ENCODE results near the gene ABCC12.

ABCC12 gene

DNA sequence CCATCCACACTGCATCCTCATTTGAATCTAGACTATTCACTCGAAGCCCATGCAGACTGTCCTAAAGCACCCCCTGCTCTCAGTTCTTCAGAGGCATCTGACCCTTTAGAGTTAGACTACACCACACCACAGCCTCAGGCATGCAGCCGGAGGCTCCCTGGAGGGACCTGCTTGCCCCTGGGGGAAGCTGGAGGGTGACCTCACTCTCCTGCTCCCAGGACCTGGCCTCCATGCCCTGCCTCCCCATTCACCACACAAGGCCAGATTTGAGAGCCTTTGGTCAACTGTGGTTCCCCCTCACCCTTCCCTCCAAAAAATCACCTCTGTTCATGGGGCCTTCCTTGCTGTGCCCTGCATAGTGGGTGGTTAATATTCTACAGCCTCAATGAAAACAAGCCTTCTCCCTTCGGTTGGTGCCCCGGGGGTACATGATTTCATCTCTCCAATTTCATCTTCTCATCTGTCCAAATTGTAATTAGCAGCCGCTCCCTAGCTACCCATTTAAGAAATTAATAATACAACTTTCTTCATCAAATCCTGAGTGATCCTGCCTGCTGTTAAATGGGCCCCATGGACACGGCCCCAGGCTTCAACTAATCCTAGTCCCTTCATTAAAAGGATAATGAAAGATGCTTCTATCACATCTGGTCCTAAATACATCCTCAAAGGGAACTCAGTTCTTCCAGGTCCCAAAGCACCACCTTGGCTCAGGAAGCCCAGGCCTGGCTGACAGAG lies 24.4 kb downstream of the ABCC12 start:
- Histone ChIP-seq H3K27me3 (ENCODE audit: insufficient read depth, low read length) (no peaks in the 10 kb centered on the region), H3K4me1 (ENCODE audit: insufficient read depth, low read length) (0 out of 2 replicates have a peak, but pooled peaks cover 4% of the 10 kb centered on the region), H3K4me3 (ENCODE audit: low read length) (no peak overlapping the region), H3K9ac (ENCODE audit: low read depth, low read length) (no peak overlapping the region), H3K36me3 (ENCODE audit: insufficient read depth, low read length) (no peaks in the 10 kb centered on the region), H3K9me3 (ENCODE audit: insufficient read depth, low read depth, low read length) (no peaks in the 10 kb centered on the region), H3K27ac (ENCODE audit: low read depth, low read length) (no peak overlapping the region)
- 91% methylated on average over 6 of the region's 6 CpGs for WGBS

DNA sequence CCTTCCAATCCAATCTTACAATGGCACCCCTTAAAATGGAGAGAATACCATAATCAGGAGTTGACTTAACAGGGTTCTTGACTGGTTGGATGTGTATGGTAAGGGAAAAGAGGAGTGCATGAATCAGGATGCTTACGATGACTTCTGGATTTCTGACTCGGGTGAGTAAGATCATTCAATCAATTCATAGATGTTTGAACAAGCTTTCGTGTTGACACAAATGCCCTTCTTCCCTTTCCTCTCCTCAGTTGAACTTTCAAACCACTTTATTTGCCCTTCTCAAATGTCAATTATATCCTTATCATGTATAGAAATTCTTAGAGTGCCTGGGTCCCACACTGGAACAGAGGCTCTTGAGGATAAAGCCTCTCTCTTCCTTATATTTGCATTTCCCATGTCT lies 25.9 kb downstream of the ABCC12 start:
- 87% methylated on average over 3 of the region's 3 CpGs for WGBS
- 0 out of 2 replicates have a peak, but pooled peaks cover 4% of the 10 kb centered on the region for H3K4me1 ChIP-seq (ENCODE audit: insufficient read depth, low read length)
- H3K9ac ChIP-seq (ENCODE audit: low read depth, low read length): no peak overlapping the region
- H3K27ac ChIP-seq (ENCODE audit: low read depth, low read length): no peak overlapping the region
- no peaks in the 10 kb centered on the region for H3K9me3 ChIP-seq (ENCODE audit: insufficient read depth, low read depth, low read length)
- no peak overlapping the region for H3K4me3 ChIP-seq (ENCODE audit: low read length)
- H3K27me3 ChIP-seq (ENCODE audit: insufficient read depth, low read length): no peaks in the 10 kb centered on the region
- H3K36me3 ChIP-seq (ENCODE audit: insufficient read depth, low read length): no peaks in the 10 kb centered on the region

DNA sequence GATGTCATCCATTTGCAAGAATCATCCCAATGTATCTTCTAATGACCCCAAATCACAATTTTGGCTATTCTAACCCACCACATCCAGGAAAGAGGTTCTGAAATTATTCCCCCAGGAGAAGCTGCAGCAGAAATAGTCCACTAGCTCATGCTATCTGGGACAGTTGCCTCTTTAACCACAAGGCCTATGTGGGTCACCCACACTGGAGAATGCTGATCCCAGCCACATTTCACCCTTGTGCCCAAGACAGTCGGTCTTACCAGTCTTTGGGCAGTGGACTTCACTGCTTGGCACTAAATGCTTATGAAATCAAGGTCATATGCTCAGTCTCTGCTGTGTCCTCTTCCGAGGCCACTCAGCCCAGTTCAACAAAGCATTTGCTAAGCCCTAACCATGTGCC lies 27.0 kb downstream of the ABCC12 start:
- no peak overlapping the region for H3K27ac ChIP-seq (ENCODE audit: low read depth, low read length)
- H3K4me1 ChIP-seq (ENCODE audit: insufficient read depth, low read length): 0 out of 2 replicates have a peak, but pooled peaks cover 4% of the 10 kb centered on the region
- no peak overlapping the region for H3K9ac ChIP-seq (ENCODE audit: low read depth, low read length)
- no peaks in the 10 kb centered on the region for H3K27me3 ChIP-seq (ENCODE audit: insufficient read depth, low read length)
- 89% methylated on average over 2 of the region's 2 CpGs for WGBS
- H3K9me3 ChIP-seq (ENCODE audit: insufficient read depth, low read depth, low read length): no peaks in the 10 kb centered on the region
- H3K4me3 ChIP-seq (ENCODE audit: low read length): no peak overlapping the region
- H3K36me3 ChIP-seq (ENCODE audit: insufficient read depth, low read length): no peaks in the 10 kb centered on the region

DNA sequence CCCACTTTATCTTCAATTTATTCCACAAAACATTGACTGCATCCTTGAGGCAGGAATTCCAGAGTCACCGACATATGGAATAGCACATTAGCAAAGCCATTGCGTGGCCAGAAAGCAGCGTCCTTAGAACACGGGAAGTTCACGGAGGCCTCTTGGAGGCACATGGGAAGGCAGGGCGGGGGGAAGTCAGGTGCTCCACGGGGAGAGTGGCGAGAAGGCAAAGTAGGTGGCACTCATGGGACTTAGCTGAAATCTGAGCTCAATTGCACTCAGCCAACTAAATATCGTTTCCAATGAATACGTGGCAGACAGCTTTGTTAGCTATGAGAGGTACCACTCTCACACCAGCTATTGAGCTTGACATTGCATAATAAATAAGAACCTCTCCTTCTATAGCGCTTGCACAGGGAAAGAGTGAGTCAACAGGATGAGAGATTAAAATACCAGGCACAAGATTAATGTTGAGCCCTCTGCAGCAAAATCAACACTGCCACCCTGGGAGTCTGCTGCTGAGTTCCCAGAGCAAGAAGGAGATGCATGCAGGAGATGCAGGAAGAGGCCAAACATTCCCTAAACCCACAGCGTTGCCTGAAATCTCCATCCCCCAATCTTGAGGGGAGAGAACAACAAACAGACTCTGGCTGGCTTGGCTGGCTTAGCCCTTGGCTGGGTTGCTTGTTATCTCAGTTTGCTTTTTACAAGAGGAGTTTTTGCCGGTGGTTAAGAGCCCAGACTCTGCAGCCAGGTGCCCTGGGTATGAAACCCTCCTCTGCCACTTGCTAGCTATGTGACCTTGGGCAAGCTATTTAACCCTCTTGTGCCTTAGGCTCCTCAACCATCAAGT lies 28.8 kb downstream of the ABCC12 start:
- H3K4me1 ChIP-seq (ENCODE audit: insufficient read depth, low read length): 0 out of 2 replicates have a peak, but pooled peaks cover 4% of the 10 kb centered on the region
- H3K4me3 ChIP-seq (ENCODE audit: low read length): no peak overlapping the region
- no peak overlapping the region for H3K9ac ChIP-seq (ENCODE audit: low read depth, low read length)
- no peaks in the 10 kb centered on the region for H3K27me3 ChIP-seq (ENCODE audit: insufficient read depth, low read length)
- no peaks in the 10 kb centered on the region for H3K36me3 ChIP-seq (ENCODE audit: insufficient read depth, low read length)
- H3K27ac ChIP-seq (ENCODE audit: low read depth, low read length): no peak overlapping the region
- H3K9me3 ChIP-seq (ENCODE audit: insufficient read depth, low read depth, low read length): no peaks in the 10 kb centered on the region
- 84% methylated on average over 13 of the region's 13 CpGs for WGBS

DNA sequence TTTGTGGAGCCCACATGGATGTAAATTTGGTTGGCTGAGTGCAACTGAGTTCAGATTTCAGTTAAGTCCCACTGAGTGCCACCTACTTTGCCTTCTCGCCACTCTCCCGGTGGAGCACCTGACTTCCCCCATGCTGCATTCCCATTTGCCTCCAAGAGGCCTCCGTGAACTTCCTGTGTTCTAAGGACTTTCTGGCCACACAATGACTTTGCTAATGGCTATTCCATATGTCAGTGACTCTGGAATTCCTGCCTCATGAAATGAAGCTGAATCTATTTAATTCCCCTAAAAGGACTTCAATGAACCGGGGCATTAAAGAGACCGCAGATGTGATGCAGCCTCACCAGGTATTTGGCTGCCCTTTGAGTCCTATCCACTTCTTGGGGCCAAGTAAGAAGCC lies 29.9 kb downstream of the ABCC12 start:
- Histone ChIP-seq H3K9ac (ENCODE audit: low read depth, low read length) (no peak overlapping the region), H3K4me3 (ENCODE audit: low read length) (no peak overlapping the region), H3K27ac (ENCODE audit: low read depth, low read length) (no peak overlapping the region), H3K36me3 (ENCODE audit: insufficient read depth, low read length) (no peaks in the 10 kb centered on the region), H3K9me3 (ENCODE audit: insufficient read depth, low read depth, low read length) (no peaks in the 10 kb centered on the region), H3K27me3 (ENCODE audit: insufficient read depth, low read length) (no peaks in the 10 kb centered on the region), H3K4me1 (ENCODE audit: insufficient read depth, low read length) (0 out of 2 replicates have a peak, but pooled peaks cover 4% of the 10 kb centered on the region)
- 92% methylated on average over 5 of the region's 5 CpGs for WGBS

DNA sequence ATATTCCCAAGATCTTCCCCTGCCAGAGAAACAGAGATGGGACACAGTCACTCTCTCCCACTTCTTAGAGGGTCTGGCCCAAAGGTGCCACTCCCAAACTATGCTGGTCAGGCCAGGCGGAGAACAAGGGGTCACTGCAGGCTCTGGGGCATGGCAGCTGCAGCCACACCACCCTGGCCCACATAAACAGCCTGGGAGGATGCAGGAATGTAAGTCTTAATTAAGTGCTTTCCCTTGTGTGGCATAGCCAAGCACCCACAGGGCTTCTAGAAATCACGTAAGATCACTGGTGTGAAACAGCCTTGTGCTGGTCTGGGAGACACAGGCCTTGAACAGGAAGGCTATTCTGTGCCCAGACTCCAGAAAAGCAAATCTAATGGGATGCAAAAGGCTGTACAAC lies 31.5 kb downstream of the ABCC12 start:
- Histone ChIP-seq H3K27ac (ENCODE audit: low read depth, low read length) (no peak overlapping the region), H3K36me3 (ENCODE audit: insufficient read depth, low read length) (no peaks in the 10 kb centered on the region), H3K9ac (ENCODE audit: low read depth, low read length) (no peak overlapping the region), H3K4me3 (ENCODE audit: low read length) (no peak overlapping the region), H3K9me3 (ENCODE audit: insufficient read depth, low read depth, low read length) (no peaks in the 10 kb centered on the region), H3K27me3 (ENCODE audit: insufficient read depth, low read length) (no peaks in the 10 kb centered on the region), H3K4me1 (ENCODE audit: insufficient read depth, low read length) (0 out of 2 replicates have a peak, but pooled peaks cover 4% of the 10 kb centered on the region)
- WGBS: 95% methylated on average over 2 of the region's 2 CpGs

DNA sequence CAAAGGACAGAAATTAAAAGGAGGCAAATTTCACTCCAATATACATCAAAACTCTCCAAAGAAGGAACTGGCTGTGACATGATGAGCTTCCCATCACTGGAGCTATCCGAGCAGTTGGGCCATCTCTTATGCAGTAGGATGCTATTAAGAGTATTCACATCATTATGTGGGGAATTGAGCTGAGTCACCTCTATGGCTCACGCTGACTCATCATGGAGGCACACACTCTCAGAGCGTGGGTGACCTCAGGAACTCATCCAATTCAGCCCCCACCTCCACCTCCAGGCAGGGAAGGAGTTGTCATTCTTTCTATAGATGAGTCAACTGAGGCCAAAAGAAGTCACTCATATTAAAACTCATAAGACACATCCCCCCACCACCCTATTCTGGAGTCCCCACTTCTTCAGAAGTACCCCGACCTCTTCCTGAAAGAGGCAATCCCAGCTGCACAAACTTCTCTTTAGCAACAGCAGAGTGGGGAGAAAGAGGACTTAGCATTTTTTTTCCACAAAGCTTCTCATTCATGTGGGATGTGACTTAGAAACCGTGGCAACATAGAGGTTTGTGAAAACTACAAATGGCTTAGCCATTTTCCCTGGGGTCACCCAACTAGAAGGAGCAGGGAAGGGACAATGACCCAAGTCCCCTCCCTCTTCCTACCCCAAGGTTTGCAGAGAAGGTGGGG lies 32.5 kb downstream of the ABCC12 start:
- Histone ChIP-seq H3K27me3 (ENCODE audit: insufficient read depth, low read length) (no peaks in the 10 kb centered on the region), H3K36me3 (ENCODE audit: insufficient read depth, low read length) (no peaks in the 10 kb centered on the region), H3K9me3 (ENCODE audit: insufficient read depth, low read depth, low read length) (no peaks in the 10 kb centered on the region), H3K9ac (ENCODE audit: low read depth, low read length) (no peak overlapping the region), H3K4me1 (ENCODE audit: insufficient read depth, low read length) (0 out of 2 replicates have a peak, but pooled peaks cover 4% of the 10 kb centered on the region), H3K4me3 (ENCODE audit: low read length) (no peak overlapping the region), H3K27ac (ENCODE audit: low read depth, low read length) (no peak overlapping the region)
- 88% methylated on average over 5 of the region's 5 CpGs for WGBS

DNA sequence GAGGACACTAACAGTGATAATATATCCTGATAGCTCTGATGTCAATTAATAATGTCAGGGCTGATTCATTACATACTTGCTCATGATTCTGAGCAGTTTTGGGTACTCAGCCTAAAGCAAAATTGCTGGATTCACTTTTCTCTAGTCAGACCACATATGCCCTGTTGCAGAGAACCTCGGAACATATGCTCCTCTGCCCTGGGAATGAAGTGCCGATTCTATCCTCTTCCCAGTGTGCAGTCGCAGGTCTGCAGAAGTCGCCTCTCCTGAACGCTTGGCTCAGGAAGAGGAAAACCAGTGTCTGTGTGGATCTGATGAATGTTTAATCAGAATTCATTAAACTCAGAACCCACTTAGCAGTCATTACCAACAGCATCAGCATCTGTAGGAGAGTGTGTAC lies 34.5 kb downstream of the ABCC12 start:
- Histone ChIP-seq H3K27ac (ENCODE audit: low read depth, low read length) (no peak overlapping the region), H3K9me3 (ENCODE audit: insufficient read depth, low read depth, low read length) (no peaks in the 10 kb centered on the region), H3K4me3 (ENCODE audit: low read length) (no peak overlapping the region), H3K9ac (ENCODE audit: low read depth, low read length) (no peak overlapping the region), H3K27me3 (ENCODE audit: insufficient read depth, low read length) (no peaks in the 10 kb centered on the region), H3K36me3 (ENCODE audit: insufficient read depth, low read length) (no peaks in the 10 kb centered on the region), H3K4me1 (ENCODE audit: insufficient read depth, low read length) (no peaks in the 10 kb centered on the region)
- WGBS: 98% methylated on average over 5 of the region's 5 CpGs

DNA sequence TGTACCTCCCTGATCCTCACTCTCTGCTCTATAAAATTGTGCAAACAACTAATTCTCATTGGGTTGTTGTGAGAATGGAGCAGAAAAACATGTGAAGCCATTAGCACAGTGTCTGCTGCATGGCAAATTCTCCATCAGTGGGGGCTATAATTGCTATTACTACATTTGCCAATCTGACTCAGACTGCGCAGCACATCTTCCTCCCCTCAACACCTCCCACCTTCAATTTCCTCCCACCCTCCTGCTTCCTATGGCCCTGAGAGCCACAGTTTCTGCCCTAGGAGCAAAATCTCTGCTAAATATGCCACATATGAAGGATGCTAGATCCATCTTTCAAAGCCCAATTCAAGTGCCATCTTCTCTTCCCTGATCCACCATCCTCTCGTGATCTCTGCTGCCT lies 37.0 kb downstream of the ABCC12 start:
- Histone ChIP-seq H3K9me3 (ENCODE audit: insufficient read depth, low read depth, low read length) (no peaks in the 10 kb centered on the region), H3K4me1 (ENCODE audit: insufficient read depth, low read length) (no peaks in the 10 kb centered on the region), H3K27me3 (ENCODE audit: insufficient read depth, low read length) (no peaks in the 10 kb centered on the region), H3K27ac (ENCODE audit: low read depth, low read length) (no peak overlapping the region), H3K36me3 (ENCODE audit: insufficient read depth, low read length) (no peaks in the 10 kb centered on the region), H3K9ac (ENCODE audit: low read depth, low read length) (no peak overlapping the region), H3K4me3 (ENCODE audit: low read length) (no peak overlapping the region)
- 94% methylated on average over 2 of the region's 2 CpGs for WGBS

DNA sequence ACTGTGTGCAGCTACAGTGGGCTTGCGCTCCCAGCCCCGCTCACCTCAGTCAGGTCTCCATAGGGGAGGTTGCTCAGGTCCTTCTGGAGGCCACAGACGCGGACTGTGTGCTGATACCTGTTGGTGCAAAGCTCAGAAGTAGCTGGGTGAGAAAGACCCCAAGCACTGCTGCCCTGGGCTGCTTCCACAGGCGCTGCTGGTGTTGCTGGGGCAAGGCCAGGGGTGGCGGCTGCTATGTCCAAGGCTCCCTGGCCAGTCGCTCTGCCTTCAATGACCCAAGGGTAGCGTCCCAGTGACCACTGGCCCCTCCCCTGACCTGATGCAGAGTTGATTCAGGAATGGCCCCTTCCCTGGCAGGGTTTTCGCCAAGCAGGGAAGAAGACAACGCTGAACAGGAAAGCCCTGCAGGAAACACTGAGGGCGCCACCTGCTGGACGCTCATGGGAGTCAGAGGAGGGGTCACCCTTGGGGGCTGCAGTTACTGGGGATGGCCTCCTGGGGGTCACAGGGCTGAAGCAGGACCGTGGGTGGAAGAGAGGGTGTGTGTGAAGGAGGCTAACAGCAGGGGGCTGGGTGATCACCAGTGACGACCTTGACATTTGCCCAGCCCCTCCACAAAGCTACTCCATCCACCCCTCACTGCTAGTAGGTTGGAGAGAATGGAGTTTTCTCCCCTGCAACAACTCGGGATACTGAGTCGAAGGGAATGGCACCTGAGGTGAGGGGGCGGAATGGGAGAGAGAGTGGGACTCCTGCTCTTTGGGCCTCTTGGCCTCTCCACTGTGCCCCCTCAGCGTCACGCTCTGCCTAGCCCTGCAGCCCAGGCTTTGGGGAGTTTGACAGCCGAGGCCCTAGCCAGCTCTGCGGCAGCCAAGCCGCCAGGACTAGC lies 38.3 kb downstream of the ABCC12 start:
- no peaks in the 10 kb centered on the region for H3K4me1 ChIP-seq (ENCODE audit: insufficient read depth, low read length)
- 0 out of 2 replicates have a peak overlapping the region, but pooled peaks have one; percentile 13 for H3K27ac ChIP-seq (ENCODE audit: low read depth, low read length)
- H3K27me3 ChIP-seq (ENCODE audit: insufficient read depth, low read length): no peaks in the 10 kb centered on the region
- H3K9ac ChIP-seq (ENCODE audit: low read depth, low read length): no peak overlapping the region
- no peaks in the 10 kb centered on the region for H3K9me3 ChIP-seq (ENCODE audit: insufficient read depth, low read depth, low read length)
- H3K4me3 ChIP-seq (ENCODE audit: low read length): no peak overlapping the region
- 71% methylated on average over 21 of the region's 22 CpGs for WGBS
- no peaks in the 10 kb centered on the region for H3K36me3 ChIP-seq (ENCODE audit: insufficient read depth, low read length)
